Superior temporal gyrus (tissue), 1 donor: Measurements from ENCODE around the gene GPR152.
"Not testable (repeated sequence)": the region's sequence is repeated elsewhere in the genome, so short reads cannot be mapped to it uniquely, and the experiment has no call there.

Experiments
- DNase-seq: peaks from one replicate; pipeline ENCODE4 v3.0.0-alpha.2; 2016; ENCODE audit errors: extremely low spot score

GPR152 gene

GRCh38 chr11:67466367-67466766 lies 13.8 kb upstream of the GPR152 start:
- no peak for DNase-seq

DNA sequence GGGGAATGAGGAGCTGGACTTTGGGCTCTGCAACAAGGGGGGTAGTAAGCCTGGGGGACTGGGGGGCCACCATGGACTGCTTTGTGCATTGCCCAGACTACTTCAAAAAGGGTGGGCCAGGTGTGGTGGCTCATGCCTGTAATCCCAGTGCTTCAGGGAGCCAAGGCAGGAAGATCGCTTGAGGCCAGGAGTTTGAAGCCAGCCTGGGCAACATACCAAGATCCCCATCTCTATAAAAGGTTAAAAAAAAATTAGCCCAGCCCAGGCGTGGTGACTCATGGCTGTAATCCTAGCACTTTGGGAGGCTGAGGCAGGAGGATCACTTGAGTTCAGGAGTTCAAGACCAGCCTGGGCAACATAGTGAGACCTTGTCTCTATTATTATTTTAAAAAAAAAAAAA lies 13.0 kb upstream of the GPR152 start:
- DNase-seq = not testable (repeated sequence)

DNA sequence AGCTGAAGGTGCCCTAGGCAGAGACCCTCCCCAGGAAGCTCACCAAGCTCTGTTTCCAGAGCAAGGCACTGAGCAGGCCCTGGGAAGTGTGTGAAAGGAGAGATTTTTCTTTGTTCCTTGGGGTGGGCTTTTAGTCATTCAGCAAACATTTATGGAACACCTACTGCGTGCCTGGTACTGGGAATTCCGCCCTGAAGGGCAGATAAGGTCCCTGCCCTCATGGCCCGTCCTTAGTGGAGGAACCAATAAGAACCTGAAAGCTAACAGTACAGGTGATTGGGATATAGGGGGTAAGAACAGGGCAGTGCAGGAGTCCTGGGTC lies 12.6 kb upstream of the GPR152 start:
- no peak for DNase-seq

DNA sequence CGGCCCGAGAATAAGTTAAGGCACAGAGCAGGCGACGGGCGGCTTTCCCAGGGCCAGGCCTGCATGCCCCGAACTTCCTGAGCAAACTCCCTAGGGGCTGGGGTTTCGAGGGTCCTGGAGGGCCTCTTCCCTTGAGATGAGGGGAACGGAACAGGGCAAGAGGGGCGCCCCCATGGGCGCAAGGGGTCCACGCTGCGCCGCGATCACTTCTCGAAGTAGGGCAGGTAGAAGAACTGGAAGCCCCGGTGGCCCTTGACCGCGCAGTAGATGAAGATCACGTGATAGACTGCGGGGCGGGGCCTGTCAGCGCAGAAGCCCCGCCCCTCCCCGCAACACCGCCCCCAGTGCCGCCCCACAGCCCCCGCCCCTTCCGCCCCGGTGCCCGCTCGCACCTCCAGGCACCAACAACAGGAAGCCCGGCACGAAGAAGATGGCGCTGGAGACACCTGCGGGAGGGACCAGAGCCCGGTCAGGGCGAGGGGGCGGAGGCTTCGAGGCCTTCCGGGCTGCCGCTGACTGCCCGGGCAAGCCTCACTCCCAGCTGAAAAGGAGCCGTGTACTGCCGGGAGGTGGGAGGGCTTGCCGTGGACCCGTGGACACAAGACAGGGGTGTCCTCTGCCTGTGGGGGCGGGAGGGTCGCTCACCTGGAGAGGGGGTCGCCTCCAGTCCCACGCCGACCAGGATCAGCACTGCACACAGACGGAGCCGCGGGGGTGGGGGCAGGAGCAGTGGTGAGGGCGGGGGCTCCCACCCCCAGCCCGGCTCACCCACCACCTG lies 12.1 kb upstream of the GPR152 start:
- peak; percentile 69 for DNase-seq

DNA sequence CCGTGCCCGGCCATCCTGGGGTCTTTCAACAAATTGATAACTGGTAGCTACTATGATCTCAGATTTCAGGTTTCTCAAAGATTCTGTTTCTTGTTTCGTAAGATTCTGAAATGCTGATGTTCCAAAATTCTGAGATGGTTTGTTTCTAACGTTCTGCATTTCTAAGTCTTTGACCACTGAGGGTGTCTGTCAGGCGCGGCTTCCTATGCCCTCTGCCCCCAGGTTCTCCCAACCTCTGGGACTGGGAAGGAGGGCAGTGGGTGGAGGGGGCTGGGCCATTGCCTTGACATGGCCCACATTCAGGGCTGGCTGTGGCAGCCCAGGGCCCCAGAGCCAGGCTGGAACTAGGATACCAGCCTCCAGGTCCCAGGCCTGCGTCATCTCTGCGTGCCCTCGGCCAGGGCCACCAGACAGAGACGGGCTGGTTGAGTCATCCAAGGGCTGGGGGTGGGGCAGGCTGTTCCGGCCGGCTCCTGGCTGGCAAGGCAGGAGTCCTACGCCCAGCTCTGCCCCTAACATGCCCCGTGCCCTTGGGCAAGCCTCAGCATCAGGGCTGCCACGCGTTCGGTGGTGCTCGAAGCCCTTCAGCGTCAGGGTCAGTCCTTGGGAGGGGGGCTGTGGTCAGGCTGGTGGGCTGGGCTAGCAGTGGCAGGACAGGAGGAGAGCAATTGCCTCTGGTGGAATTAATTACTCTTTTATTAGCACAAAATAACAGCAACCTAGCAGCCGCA lies 11.3 kb upstream of the GPR152 start:
- DNase-seq = no peak

GRCh38 chr11:67463186-67463585 lies 10.7 kb upstream of the GPR152 start:
- no peak for DNase-seq

GRCh38 chr11:67458266-67458665 lies 5.7 kb upstream of the GPR152 start:
- no peak for DNase-seq

GRCh38 chr11:67457453-67457852 lies 4.9 kb upstream of the GPR152 start:
- no peak for DNase-seq

DNA sequence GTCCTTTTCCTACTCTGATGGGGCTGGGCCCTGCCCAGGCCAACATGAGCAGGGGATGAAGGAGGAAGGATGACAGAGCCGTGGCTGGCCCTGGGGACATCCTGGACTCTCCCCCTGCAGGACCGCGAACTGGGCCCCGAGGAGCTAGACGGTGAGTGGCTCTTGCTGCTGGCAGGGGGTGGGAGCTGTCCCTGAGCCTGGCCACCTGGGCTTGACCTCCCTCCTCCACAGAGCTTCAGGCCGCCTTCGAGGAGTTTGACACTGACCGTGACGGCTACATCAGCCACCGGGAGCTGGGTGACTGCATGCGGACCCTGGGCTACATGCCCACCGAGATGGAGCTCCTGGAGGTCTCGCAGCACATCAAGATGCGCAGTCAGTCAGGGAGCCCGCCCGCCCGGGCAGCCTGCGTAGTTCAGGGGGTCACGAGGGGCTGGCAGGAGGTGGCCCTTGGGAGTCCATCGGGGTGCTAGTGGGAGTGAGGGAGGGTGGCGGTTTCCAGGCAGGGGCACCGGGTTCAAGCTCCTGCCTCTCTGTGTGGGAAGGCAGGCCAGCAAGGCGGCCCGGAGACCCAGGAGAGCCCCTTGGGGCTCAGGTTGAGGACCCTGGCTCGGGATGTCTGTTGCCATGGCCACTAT lies 3.7 kb upstream of the GPR152 start:
- no peak for DNase-seq

GRCh38 chr11:67455054-67455453 lies 2.5 kb upstream of the GPR152 start, which contains the start of gene CABP4:
Gene CABP4 (plus strand): TSS chr11:67455354. CDS start chr11:67455424, 70 bp downstream.
- no peak for DNase-seq

DNA sequence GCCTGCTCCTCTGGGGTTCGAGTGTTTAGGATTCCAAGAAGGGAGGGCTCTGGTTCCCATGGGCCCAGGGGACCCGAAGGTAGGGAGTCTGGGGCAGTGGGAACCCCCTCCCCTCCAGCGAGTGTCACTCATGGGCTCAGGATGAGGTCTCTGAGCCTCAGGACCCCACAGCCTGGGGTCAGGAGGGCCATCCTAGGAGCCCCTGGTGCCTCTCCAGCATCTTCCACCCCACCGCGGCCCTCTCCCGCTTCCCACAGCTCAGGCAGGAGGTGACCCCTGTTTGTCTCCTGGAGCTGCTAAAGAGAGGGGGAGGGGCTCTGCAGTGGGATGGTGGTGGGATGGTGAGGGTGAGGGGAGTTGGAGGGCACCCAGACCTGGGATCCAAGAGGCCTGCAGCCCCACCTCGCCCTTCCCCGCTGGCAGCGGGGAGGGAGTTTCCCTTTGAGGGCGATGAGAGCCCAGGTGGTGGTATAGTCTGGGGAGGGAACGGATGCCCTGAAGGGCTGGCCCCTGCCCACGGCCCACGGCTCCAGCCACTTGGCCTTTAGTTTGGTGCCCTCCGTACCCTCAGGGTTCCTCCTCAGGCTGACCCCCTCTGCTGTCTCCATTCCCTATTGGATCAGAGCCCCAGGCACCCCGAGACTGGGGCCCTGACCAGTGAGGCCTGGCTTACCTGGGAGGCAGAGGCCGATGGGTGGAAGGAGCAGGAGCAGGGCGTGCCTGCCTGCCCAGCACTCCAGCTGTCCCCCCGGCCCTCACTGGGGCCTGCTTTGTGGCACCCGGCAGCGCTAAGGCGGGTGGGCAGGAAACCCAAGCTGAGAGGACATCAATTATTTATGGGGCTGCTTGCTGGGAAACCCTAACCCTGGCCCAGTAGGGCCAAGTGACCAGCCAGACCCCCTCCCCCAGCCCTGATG lies 1.5 kb upstream of the GPR152 start:
- DNase-seq = no peak

GRCh38 chr11:67451658-67451976 lies 912 bp downstream of the GPR152 start:
- DNase-seq = no peak

DNA sequence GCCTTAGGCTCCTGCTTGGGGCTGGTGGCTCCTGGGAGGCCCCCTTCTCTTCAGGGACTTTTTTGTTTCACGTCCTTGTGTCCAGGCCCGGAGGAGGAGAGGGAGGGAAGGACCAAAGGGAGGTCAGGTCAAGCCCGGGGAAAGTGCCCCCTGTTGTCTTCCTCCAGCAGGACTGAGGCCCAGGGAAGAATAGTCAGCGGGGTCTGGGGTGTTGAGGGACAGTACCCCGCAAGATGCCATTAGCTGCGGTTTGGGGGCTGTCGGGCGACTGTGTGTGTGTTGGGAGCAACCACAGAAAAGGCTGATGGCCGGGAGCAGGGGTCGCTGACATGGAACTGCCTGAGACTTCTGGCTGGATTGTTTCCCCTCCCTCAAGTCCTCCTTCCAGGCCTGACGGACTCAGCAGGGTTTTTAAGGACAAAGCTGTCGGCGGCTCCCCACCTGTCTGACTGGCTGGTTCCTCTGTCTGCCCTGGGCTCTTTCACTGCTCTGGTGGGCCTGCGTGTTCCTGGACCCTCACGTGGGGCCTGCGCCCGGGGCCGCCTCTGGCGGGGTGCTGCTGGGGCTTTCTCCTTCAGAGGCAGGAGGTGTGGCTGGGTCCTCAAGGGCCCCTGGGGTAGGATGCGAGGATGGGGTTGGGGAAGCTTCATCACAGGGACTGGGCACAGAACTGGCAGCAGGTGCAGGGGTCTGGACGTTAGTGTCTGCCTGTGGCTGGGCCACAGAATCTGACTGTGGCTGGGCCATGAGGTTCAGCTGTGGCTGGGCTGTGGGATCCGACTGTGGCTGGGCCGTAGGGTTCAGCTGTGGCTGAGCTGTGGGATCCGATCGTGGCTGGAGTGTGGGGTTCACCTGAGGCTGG lies 1.5 kb downstream of the GPR152 start:
- DNase-seq = no peak

DNA sequence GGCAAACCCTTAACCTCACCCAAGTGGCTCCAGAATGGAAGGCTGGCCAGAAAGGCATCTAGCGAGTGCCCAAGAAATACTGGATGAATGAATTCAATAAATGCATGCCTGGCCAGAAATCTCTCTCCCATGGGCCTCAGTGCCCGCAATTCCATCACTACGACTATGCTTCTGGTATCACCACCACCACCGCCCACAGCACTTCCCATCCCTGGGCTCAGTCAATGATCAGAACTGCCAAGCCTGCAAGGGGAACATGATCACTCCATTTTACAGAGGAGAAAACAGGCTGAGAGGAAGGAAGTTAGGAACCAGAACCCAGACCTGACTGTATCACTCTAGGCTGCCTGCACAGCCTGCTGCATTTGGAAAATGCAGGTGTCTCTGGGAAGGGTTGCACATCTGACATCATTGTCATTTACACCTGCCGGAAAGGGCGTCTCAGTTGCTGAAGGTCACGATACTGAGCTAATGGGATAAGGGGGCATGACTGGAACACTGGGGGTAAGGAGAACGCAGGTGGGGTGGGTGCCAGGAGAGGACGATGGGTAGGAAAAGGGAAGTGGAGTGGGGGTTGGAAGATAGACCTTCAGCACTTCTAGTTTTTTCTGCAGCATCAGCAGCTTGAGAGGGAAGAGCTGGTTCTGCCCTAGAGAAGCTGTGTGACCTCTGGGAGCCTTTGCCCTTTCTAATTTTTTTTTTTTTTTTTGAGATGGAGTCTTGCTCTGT lies 3.2 kb downstream of the GPR152 start:
- no peak for DNase-seq

DNA sequence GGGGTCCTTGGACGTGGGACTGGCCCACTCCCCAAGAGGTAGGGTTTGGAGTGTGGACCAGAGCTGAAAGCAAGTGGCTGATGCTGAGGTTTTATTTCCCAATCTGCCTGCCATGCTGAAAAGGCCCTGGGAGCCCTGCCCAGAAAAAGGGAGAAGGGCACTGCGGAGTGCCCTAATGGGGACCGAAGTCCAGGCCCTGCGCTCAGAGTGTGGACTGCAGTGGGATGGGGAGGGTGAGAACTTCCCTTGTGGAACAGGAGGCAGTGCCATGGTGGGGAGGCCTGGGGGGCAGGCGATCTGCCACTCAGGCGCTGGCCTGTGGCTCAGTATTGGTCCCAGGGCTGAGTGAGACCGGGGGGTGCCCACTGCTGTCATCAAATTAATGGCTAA lies 4.3 kb downstream of the GPR152 start:
- no peak for DNase-seq

GRCh38 chr11:67445515-67445914 lies 7.0 kb downstream of the GPR152 start:
- DNase-seq = no peak

DNA sequence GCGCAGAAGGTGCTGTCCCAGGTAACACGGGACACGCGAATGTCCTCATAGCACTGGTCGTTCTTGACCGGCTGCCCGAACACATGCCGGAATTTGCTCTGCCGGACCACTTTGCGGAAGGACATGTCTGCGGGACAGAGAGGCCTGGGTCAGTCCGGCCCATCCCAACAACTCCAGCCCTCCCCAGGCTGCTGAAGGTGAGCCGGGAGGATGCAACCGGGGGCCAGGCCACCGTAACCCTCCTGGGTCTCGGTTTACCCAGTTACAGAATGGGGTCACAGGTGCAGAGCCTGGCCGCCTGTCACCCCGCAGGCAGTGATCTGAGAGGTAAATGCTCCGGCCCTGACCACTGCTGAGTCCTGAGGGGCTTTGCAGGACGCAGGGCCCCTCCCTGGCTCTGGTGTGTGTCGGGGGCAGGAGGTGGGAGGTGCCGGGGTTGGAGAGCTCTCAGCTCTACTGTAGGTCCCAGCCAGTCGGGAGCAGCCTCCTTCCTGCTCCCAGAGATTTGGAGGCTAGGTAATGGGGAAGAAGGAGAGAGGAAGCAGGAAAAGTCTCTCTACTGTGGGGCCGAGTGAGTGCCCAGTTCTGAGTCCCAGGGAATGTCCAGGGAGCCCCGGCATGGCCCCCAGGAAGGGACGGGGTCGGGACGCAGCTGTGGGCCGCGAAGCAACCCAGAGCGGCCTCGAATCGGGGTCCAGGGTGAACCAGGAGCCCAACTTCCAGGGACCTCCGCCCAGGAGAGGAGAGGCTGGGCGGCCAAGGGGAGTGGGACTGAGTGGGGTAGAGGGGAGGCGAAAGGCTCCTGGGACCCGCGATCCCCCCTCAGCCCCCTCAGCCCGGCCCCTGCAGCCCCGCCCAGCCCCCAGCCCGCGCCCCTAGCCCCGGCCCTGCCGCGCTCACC lies 9.8 kb downstream of the GPR152 start:
- DNase-seq = no peak

DNA sequence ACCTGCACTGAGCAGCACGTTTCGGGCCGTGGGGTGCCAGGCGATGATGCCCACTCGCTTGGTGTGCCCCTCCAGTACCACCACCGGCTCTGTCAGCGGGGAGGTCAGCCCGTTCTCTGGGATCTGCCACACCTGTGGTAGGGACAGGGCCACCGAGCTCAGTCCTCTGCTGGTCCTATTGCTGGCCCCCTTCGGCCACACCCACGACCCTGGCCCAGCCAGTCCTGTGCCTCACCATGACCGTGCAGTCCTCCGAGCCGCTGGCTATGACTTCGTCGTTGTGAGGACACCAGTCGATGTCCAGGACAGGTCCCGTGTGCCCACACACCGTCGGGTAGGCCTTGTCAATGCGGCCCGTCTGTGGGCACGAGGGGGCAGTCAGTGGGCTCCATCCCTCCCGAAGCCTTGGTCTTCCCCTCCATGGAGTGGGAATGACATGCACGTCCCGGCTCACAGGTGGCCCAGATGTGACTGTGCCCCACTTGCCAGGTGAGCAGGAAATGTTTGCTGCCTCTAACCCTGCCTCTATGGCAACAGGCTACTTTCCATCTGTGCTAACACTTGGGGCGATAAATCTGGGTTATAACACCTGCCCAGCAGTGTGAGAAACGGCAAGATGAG lies 10.7 kb downstream of the GPR152 start:
- no peak for DNase-seq

DNA sequence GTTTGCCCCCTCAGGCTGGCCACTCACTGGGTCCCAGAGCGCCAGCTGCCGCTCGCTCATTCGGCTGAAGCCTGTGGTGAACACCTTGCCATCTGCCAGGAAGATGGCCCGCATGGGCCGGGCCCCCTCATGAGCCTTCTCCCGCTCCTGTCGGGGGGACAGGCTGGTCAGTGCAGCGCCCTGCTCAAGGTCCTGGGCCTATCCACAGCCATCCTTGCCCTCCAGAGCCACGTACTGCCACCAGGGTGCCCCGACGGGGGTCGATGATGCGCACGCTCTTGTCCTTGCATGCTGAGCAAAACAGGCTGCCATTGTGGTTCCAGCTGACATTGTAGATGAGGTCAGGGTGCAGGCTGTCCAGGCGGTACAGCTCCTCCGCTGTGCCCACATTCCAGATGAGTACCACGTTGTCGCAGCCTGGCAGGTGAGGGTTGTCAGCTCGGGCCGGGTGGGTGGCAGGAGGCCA lies 11.4 kb downstream of the GPR152 start:
- DNase-seq = no peak
